Activated CD8-positive, alpha-beta memory T cell treated with anti-CD3 and anti-CD28 coated beads for 48 hours (primary cell): Measurements from ENCODE around the gene ZNF397.

ENCODE experiments used
- DNase-seq, 3 experiments: peaks; one replicate each; pipeline ENCODE4 v3.0.0-alpha.2; 2020; ENCODE audit warnings: low read depth in 2 of 3, low spot score in 2 of 3

The ZNF397 gene

GRCh38 chr18:35290094-35290735 lies 49.4 kb downstream of the ZNF397 start, which contains the start of gene ZSCAN30:
Gene ZSCAN30, minus strand, starts transcription at chr18:35290229. Its CDS starts 25,877 bp downstream, at chr18:35264352.
- peak; percentile 91 to 92 (median 92) for DNase-seq

DNA sequence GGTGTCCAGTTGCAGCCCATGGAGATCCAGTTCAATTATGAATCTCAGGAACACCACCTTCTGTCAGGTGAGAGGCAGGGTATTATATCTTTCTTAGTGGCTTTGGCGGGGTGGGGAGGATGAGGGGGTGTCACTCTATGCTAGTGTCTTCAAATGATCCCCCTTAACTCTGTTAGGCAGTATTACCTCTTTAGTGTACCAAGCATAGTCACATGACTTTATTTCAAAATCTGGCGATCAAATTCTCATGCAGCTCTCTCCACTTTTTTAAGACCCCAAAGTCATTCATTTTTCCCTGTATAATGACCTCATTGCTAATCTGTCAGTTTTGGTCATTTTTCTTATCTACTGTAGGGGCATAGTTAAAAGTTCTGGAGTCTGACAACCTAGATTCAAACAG lies 50.3 kb downstream of the ZNF397 start:
- DNase-seq = no peak

DNA sequence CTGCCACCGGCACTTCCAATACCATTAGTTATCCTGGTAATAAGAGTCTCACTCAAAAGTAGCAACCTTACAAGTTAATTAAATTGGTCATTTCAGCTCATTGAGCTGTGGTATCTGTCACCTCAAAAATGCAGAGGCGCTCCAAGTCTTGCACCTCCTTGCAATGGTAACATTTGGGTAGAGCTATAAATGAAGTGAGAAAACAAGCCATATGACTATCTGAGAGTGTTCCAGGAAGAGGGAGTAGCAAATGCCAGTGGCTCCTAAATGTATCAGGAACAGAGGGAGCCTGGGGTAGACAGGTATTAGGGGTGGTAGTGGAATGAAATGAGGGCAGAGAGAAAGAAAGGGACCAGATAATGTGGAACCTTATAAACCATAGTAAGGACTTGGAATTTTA lies 55.2 kb downstream of the ZNF397 start:
- no peak for DNase-seq

- no peak for DNase-seq
Observed at GRCh38 chr18:35303610-35304009, 62.8 kb downstream of the ZNF397 start.

DNA sequence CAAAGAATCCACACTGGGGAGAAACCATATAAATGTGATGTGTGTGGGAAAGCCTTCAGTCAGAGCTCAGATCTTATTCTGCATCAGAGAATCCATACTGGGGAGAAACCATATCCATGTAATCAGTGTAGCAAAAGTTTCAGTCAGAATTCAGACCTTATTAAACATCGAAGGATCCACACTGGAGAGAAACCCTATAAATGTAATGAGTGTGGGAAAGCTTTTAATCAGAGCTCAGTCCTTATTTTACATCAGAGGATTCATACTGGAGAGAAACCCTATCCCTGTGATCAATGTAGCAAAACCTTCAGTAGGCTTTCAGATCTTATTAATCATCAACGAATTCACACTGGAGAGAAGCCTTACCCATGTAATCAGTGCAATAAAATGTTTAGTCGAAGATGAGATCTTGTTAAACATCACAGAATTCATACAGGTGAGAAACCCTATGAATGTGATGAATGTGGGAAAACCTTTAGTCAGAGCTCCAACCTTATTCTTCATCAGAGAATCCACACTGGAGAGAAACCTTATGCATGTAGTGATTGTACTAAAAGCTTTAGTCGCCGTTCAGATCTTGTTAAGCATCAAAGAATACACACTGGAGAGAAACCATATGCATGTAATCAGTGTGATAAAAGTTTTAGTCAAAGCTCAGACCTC lies 65.9 kb downstream of the ZNF397 start:
- no peak for DNase-seq
